ENCODE data around the gene MCM3AP. TPM values are rescaled to one million over a fixed set of nuclear protein-coding genes. Genes with fewer than 3 reads are reported as not detected.
A peak's percentile ranks its signal among the peaks of the same experiment; 100 is the strongest.

MCM3AP gene
- total RNA-seq, 1 donor = 60.9 TPM

GRCh38 chr21:46199436-46200373, 85.7 kb downstream of the MCM3AP start:
- TF ChIP-seq CTCF (IDR thresholded peaks at IDR 0.05; ENCODE audit: insufficient read depth, low read depth, low read length) = no peak
- no peak overlapping the region for H3K4me3 ChIP-seq (ENCODE audit: low read depth, low read length)
- peak; percentile 31 for DNase-seq (ENCODE audit: low read depth)

GRCh38 chr21:46196733-46197132, 88.7 kb downstream of the MCM3AP start:
- no peak for TF ChIP-seq CTCF (IDR thresholded peaks at IDR 0.05; ENCODE audit: insufficient read depth, low read depth, low read length)
- no peak overlapping the region for H3K4me3 ChIP-seq (ENCODE audit: low read depth, low read length)
- DNase-seq (ENCODE audit: low read depth) = no peak

- no peak for DNase-seq (ENCODE audit: low read depth)
- no peak overlapping the region for H3K4me3 ChIP-seq (ENCODE audit: low read depth, low read length)
- no peak for TF ChIP-seq CTCF (IDR thresholded peaks at IDR 0.05; ENCODE audit: insufficient read depth, low read depth, low read length)
Observed at GRCh38 chr21:46195595-46196195, 89.7 kb downstream of the MCM3AP start.

- no peak for DNase-seq (ENCODE audit: low read depth)
- no peak for TF ChIP-seq CTCF (IDR thresholded peaks at IDR 0.05; ENCODE audit: insufficient read depth, low read depth, low read length)
- H3K4me3 ChIP-seq (ENCODE audit: low read depth, low read length) = no peak overlapping the region
Observed at GRCh38 chr21:46194374-46195334, 90.8 kb downstream of the MCM3AP start.

GRCh38 chr21:46193829-46194373, 91.5 kb downstream of the MCM3AP start:
- no peak overlapping the region for H3K4me3 ChIP-seq (ENCODE audit: low read depth, low read length)
- TF ChIP-seq CTCF (IDR thresholded peaks at IDR 0.05; ENCODE audit: insufficient read depth, low read depth, low read length) = no peak
- DNase-seq (ENCODE audit: low read depth) = no peak

Measured in fibroblast of villous mesenchyme (primary cell).